ENCODE measurements around the gene SSBP4.

DNA sequence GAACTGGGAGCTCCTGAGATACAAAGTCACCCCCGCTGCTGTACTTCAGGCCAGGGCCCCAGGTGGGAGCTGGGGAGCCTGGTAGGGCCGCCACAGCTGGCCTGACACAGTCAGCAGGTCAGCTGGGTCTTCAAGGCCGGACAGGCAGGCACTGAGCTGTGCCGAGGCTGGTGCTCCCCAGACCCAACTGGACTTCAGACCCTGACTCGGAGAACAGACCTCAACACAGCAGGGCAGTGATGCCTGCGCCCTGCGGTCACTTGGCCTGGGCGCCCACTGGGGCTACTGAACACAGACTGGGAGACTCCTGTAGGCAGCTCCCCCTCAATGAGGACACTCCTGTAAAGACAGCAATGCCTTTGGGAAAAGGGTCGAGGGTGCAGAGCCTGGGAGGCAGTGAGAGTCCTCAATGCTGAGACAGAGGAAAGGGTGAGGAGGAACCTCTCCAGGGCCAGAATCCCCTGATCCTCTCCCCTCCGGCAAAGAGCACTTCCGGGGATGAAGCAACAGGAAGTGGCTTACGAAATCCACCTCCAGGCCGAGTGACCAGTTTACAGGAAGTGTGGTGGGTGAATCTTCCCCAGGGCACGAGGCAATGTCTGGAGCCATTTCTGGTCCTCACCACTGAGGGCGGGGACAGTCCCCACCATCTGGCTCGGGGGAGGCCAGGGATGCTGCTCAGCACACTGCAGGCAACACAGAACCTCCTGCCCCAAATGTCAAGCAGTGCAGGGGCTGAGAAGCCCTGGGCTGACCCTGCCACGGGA is 59.5 kb downstream of the SSBP4 start:
- TF ChIP-seq, protein P1, sequence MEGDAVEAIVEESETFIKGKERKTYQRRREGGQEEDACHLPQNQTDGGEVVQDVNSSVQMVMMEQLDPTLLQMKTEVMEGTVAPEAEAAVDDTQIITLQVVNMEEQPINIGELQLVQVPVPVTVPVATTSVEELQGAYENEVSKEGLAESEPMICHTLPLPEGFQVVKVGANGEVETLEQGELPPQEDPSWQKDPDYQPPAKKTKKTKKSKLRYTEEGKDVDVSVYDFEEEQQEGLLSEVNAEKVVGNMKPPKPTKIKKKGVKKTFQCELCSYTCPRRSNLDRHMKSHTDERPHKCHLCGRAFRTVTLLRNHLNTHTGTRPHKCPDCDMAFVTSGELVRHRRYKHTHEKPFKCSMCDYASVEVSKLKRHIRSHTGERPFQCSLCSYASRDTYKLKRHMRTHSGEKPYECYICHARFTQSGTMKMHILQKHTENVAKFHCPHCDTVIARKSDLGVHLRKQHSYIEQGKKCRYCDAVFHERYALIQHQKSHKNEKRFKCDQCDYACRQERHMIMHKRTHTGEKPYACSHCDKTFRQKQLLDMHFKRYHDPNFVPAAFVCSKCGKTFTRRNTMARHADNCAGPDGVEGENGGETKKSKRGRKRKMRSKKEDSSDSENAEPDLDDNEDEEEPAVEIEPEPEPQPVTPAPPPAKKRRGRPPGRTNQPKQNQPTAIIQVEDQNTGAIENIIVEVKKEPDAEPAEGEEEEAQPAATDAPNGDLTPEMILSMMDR (IDR thresholded peaks at IDR 0.05) = no peak
- TF ChIP-seq ZFX (IDR thresholded peaks at IDR 0.05; ENCODE audit: borderline replicate concordance) = no peak
